ENCODE data around the gene SAMD11. TPM values are rescaled to one million over a fixed set of nuclear protein-coding genes. Genes with fewer than 3 reads are reported as not detected.

SAMD11 gene
- polyA plus RNA-seq, 2 of the 4 experiments (the other 2 are of a cell fraction), result 22.4 to 52.8 TPM

DNA sequence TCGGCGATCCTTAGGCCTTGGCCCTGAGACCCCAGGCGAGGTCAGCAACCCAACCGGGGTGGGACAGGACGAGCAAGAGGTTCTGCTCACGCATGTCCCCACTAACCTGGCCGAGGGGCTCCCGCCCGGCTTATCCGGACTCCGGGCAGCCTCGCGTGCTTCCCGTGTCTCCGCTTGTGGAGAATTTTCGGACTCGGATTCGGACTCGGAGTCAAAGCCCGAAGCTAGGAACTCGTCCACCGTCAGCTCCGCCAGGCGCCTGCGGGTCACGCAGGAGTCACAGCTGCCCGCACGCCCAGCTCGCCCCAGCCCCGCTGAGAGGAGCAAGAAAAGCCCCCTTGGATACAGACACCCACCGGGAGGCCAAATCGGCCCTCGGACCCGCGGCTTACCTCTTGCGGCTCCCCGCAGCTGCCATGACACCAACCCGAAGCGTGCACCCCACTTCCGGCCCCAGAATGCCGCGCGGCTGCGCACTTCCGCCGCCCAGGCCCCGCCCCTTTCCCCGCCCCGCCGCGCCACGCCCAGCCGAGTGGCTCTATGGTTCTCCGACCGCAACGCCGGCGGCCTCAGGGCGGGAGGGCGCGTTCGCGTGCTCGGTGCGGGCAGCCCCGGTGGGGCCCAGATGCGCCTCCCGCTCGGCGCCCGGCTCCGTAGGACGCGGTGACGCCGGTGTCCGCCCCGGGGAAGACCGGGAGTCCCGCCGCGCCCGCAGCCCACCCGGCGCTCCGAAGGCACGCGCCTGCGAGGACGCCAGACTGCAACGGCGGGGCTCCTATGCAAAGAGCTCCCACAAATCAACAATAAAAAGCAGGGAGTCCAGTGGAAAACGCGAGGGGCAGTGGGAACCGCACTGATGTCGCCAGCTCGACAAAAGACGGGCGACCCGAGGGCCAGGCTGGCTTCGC, 35.4 kb downstream of the SAMD11 start, which contains the start of gene NOC2L:
NOC2L (minus strand) TSS at position 434 of the 908 bp plus-strand sequence; CDS start at position 418, 16 bp downstream.
- Histone ChIP-seq H3K4me3 (peak within 1 kb of the TSS; percentile 84), H3K9me3 (no peaks in the 10 kb centered on the region), H3K4me1 (peaks cover 13% of the 10 kb centered on the region; the same call in 2 of the 3 replicates), H3K4me2 (peak within 1 kb of the TSS; percentile 95), H3K27ac (peak within 1 kb of the TSS; percentile 89 to 93)
- peak in 1 of 2 experiments; percentile 86 for DNase-seq (ENCODE audit: low read depth in 1 of 2, low spot score in 1 of 2)
- ChIA-PET CTCF (interaction anchor here (0.6 to 1.4 kb wide), 5 partner anchors 10 to 887 kb away, joined by 3 to 4 read pairs (median 3); no protein-coding TSS in a partner anchor), POLR2A (interaction anchor here (1.2 to 1.4 kb wide), 2 partner anchors 14 to 17 kb away, joined by 3 to 4 read pairs; no protein-coding TSS in a partner anchor)
- no peak for FAIRE-seq
- ATAC-seq, result peak; percentile 65 to 91
- TF ChIP-seq NFE2L2 (conservative IDR thresholded peaks at IDR 0.05; ENCODE audit: low read length), result no peak
- peak; percentile 96 for TF ChIP-seq KDM5A (IDR thresholded peaks at IDR 0.05)
- TF ChIP-seq MAZ (IDR thresholded peaks at IDR 0.05; ENCODE audit: borderline replicate concordance, low read depth, low read length), result no peak
- no peak for TF ChIP-seq SMC3 (IDR thresholded peaks at IDR 0.05)
- TF ChIP-seq HOXB5 (CRISPR knock-in tag; IDR thresholded peaks at IDR 0.05), result no peak
- TF ChIP-seq, protein P1, sequence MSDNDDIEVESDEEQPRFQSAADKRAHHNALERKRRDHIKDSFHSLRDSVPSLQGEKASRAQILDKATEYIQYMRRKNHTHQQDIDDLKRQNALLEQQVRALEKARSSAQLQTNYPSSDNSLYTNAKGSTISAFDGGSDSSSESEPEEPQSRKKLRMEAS (IDR thresholded peaks at IDR 0.05), result peak; percentile 63
- no peak for TF ChIP-seq RNF2 (IDR thresholded peaks at IDR 0.05; ENCODE audit: borderline replicate concordance, low read depth)
- TF ChIP-seq EHMT2 (IDR thresholded peaks at IDR 0.05; ENCODE audit: low read depth), result no peak
- no peak for TF ChIP-seq FOXS1 (CRISPR knock-in tag; IDR thresholded peaks at IDR 0.05)
- TF ChIP-seq ZSCAN20 (CRISPR knock-in tag; IDR thresholded peaks at IDR 0.05), result no peak
- no peak for TF ChIP-seq RCOR1 (IDR thresholded peaks at IDR 0.05; ENCODE audit: low read depth, low read length)
- no peak for TF ChIP-seq EP300 (IDR thresholded peaks at IDR 0.05)
- no peak for TF ChIP-seq TFCP2L1 (CRISPR knock-in tag; IDR thresholded peaks at IDR 0.05)
- TF ChIP-seq KDM1A (IDR thresholded peaks at IDR 0.05; ENCODE audit: low read depth), result no peak
- TF ChIP-seq MAFK (IDR thresholded peaks at IDR 0.05; ENCODE audit: partially characterized antibody), result no peak
- TF ChIP-seq JUN (IDR thresholded peaks at IDR 0.05), result peak in 1 of 2 experiments; percentile 73; a peak in 2 of 5 replicates
- no peak for TF ChIP-seq CHD4 (IDR thresholded peaks at IDR 0.05; ENCODE audit: borderline replicate concordance)
- TF ChIP-seq TP53 (CRISPR knock-in tag; IDR thresholded peaks at IDR 0.05), result no peak
- TF ChIP-seq NR3C1 (IDR thresholded peaks at IDR 0.05), result no peak
- no peak for TF ChIP-seq MYC (IDR thresholded peaks at IDR 0.05; ENCODE audit: borderline replicate concordance, low read length)
- peak; percentile 51 for TF ChIP-seq POLR2A (IDR thresholded peaks at IDR 0.05; ENCODE audit: low read length)
- no peak for TF ChIP-seq ZFP36 (IDR thresholded peaks at IDR 0.05; ENCODE audit: borderline replicate concordance, partially characterized antibody)
- TF ChIP-seq HDAC2 (IDR thresholded peaks at IDR 0.05), result peak; percentile 82; the same call in 1 of the 2 replicates
- TF ChIP-seq CEBPB (IDR thresholded peaks at IDR 0.05), result no peak
- TF ChIP-seq, protein P2, sequence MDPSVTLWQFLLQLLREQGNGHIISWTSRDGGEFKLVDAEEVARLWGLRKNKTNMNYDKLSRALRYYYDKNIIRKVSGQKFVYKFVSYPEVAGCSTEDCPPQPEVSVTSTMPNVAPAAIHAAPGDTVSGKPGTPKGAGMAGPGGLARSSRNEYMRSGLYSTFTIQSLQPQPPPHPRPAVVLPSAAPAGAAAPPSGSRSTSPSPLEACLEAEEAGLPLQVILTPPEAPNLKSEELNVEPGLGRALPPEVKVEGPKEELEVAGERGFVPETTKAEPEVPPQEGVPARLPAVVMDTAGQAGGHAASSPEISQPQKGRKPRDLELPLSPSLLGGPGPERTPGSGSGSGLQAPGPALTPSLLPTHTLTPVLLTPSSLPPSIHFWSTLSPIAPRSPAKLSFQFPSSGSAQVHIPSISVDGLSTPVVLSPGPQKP (IDR thresholded peaks at IDR 0.05; ENCODE audit: low read depth, low read length), result no peak
- TF ChIP-seq HOXB13 (CRISPR knock-in tag; IDR thresholded peaks at IDR 0.05; ENCODE audit: low read depth), result no peak
- no peak for TF ChIP-seq ZNF302 (CRISPR knock-in tag; IDR thresholded peaks at IDR 0.05)
- no peak for TF ChIP-seq JUNB (IDR thresholded peaks at IDR 0.05)
- TF ChIP-seq PHF8 (IDR thresholded peaks at IDR 0.05; ENCODE audit: borderline replicate concordance, low read depth), result peak; percentile 51; the same call in 1 of the 2 replicates
- no peak for TF ChIP-seq HOXA7 (CRISPR knock-in tag; IDR thresholded peaks at IDR 0.05)
- WGBS (ENCODE audit: missing lambda C conversion rate), result 1% methylated on average over 33 of the region's 101 CpGs
